ENCODE results near the gene PMPCA.
"Not testable (repeated sequence)": the region's sequence is repeated elsewhere in the genome, so short reads cannot be mapped to it uniquely, and the experiment has no call there.

PMPCA gene

GRCh38 chr9:136416427-136416826, 6.0 kb downstream of the PMPCA start:
- no peak for DNase-seq

GRCh38 chr9:136416914-136417313, 6.5 kb downstream of the PMPCA start:
- DNase-seq: no peak

GRCh38 chr9:136418182-136419091, 8.0 kb downstream of the PMPCA start:
- no peak for DNase-seq

- DNase-seq: no peak
Measured at GRCh38 chr9:136419092-136419420, 8.6 kb downstream of the PMPCA start.

GRCh38 chr9:136421791-136422190, 11.3 kb downstream of the PMPCA start:
- no peak for DNase-seq

- no peak for DNase-seq
Measured at GRCh38 chr9:136422876-136423275, 12.4 kb downstream of the PMPCA start.

GRCh38 chr9:136423432-136424146, 13.1 kb downstream of the PMPCA start:
- no peak for DNase-seq

- no peak for DNase-seq
Measured at GRCh38 chr9:136424750-136425362, 14.4 kb downstream of the PMPCA start.

GRCh38 chr9:136425367-136425766, 14.9 kb downstream of the PMPCA start:
- not testable (repeated sequence) for DNase-seq

GRCh38 chr9:136426787-136427186, 16.3 kb downstream of the PMPCA start:
- DNase-seq: no peak

GRCh38 chr9:136429075-136429628, 18.7 kb downstream of the PMPCA start:
- no peak for DNase-seq

- DNase-seq: no peak
Measured at GRCh38 chr9:136429683-136430491, 19.4 kb downstream of the PMPCA start.

GRCh38 chr9:136430588-136431234, 20.3 kb downstream of the PMPCA start:
- DNase-seq: no peak

- DNase-seq: no peak
Measured at GRCh38 chr9:136431782-136432350, 21.4 kb downstream of the PMPCA start.

GRCh38 chr9:136432591-136432990, 22.1 kb downstream of the PMPCA start:
- DNase-seq: no peak

- DNase-seq: no peak
Measured at GRCh38 chr9:136433043-136433715, 22.7 kb downstream of the PMPCA start.

GRCh38 chr9:136433849-136434579, 23.6 kb downstream of the PMPCA start:
- DNase-seq: no peak

- no peak for DNase-seq
Measured at GRCh38 chr9:136434580-136435169, 24.2 kb downstream of the PMPCA start.

GRCh38 chr9:136436055-136436634, 25.7 kb downstream of the PMPCA start:
- DNase-seq: no peak

GRCh38 chr9:136437430-136437829, 27.0 kb downstream of the PMPCA start:
- no peak for DNase-seq
